Choroid plexus epithelial cell (primary cell): ENCODE measurements around the gene POLR2L.
A peak's percentile ranks its signal among the peaks of the same experiment; 100 is the strongest.

Experiments
- DNase-seq: peaks from one replicate; pipeline ENCODE4 v3.0.0-alpha.2; 2010; ENCODE audit warnings: low read depth
- H3K4me3 ChIP-seq: 2 replicates; pipeline ENCODE4 v1.5.1; 2011; ENCODE audit warnings: low read depth, mild to moderate bottlenecking, control low read depth, low read length, moderate library complexity
- TF ChIP-seq, protein P1 (sequence below): conservative IDR thresholded peaks from 2 replicates; pipeline ENCODE4 v1.5.1; 2011; ENCODE audit warnings: low read depth, mild to moderate bottlenecking, control low read depth, inconsistent platforms, low read length, moderate library complexity

POLR2L gene

GRCh38 chr11:802018-802617 is 40.2 kb downstream of the POLR2L start:
- DNase-seq = no peak
- TF ChIP-seq, protein P1, sequence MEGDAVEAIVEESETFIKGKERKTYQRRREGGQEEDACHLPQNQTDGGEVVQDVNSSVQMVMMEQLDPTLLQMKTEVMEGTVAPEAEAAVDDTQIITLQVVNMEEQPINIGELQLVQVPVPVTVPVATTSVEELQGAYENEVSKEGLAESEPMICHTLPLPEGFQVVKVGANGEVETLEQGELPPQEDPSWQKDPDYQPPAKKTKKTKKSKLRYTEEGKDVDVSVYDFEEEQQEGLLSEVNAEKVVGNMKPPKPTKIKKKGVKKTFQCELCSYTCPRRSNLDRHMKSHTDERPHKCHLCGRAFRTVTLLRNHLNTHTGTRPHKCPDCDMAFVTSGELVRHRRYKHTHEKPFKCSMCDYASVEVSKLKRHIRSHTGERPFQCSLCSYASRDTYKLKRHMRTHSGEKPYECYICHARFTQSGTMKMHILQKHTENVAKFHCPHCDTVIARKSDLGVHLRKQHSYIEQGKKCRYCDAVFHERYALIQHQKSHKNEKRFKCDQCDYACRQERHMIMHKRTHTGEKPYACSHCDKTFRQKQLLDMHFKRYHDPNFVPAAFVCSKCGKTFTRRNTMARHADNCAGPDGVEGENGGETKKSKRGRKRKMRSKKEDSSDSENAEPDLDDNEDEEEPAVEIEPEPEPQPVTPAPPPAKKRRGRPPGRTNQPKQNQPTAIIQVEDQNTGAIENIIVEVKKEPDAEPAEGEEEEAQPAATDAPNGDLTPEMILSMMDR = no peak
- no peak overlapping the region for H3K4me3 ChIP-seq

DNA sequence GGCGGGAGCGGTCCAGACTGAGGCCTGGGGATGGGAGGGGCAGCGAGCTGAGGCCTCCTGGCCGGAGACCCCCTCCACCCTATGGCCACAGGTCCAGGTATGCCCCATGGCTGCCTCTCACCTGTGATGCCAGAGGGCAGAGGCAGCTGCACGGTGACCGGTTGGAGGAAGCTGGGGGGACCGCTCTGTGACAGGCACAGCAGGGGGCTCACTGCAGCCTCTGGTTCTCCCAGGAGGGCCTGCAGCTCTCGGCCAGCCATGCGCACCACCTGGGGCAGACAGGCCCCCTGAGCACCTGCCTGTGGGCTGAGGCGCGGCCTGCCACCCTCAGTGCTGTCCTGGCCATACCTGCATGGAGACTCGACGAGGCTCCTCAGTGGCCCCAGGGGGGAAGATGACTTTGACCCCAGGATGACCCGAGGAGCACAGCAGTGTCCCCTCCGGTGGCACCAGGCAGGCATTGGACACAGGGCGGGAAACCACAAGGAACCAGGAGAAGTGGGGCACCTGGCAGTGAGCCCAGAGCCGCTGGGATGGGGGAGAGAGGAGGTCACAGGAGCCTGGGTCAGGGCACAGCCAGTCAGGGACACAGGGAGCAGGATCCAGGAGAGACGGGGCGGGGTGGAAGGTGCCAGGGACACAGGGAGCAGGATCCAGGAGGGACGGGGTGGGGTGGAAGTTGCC is 41.1 kb downstream of the POLR2L start:
- TF ChIP-seq, protein P1 = no peak
- no peak for DNase-seq
- H3K4me3 ChIP-seq = no peak overlapping the region

DNA sequence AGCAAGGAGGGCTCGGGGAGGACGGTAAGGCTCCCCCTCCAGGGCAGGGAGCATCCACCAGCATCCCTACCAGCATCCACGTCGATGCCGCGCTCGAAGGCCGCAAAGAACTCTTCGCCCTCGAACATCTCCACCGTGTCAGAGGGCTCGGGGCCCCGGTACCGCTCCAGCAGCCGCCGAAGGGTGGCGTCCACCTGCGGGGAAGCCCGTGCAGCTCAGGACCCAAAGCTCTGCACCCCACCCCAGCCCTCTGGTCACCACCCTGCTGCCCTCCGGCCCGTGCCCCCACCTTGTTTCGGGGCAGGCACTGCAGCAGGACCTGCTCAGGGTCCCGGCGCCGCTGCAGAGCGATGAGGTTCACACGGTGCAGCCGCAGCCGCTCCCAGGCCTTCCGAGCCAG is 41.9 kb downstream of the POLR2L start:
- DNase-seq = no peak
- H3K4me3 ChIP-seq = no peak overlapping the region
- TF ChIP-seq, protein P1 = no peak

DNA sequence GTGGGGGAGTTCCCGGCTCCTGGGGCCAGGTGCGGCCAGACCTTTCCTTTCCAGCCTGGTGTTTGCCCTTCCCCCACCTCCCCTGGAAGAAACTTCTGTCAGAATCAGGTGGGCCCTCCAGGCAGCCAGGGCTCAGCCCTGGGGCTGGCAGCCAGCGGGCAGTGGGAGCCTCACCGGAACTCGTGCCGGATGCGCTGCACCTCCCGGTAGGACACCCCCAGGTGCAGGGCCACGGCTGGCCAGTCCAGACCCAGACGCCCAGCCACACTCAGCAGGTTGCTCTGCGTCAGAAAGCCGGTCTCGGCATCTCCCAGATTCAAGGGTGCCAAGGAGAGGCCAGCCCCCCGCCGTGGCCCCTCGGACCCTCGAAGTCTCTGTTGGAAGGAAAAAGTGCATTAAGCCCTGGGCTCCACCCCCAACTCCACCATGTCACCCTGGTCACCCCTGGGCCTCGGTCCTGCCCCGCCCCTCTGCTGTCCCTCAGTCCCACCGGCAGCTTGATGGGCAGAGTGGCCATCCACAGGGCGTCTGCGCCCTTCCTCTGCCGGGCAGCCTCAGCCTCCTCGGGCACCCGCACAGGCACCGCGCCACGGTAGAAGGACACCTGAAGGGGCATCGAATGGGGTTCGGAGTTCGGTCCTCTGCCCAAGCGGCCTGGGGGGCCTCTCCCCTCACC is 42.5 kb downstream of the POLR2L start:
- no peak overlapping the region for H3K4me3 ChIP-seq
- TF ChIP-seq, protein P1 = no peak

GRCh38 chr11:798093-798713 is 44.1 kb downstream of the POLR2L start, which contains the start of gene SLC25A22:
Gene SLC25A22, minus strand, starts transcription at chr11:798281. Its CDS starts 3,275 bp downstream, at chr11:795006.
- DNase-seq = peak; percentile 79
- TF ChIP-seq, protein P1 = peak; percentile 55

More for the DNA sequence above, 42.5 kb downstream of the POLR2L start:
- no peak for DNase-seq

DNA sequence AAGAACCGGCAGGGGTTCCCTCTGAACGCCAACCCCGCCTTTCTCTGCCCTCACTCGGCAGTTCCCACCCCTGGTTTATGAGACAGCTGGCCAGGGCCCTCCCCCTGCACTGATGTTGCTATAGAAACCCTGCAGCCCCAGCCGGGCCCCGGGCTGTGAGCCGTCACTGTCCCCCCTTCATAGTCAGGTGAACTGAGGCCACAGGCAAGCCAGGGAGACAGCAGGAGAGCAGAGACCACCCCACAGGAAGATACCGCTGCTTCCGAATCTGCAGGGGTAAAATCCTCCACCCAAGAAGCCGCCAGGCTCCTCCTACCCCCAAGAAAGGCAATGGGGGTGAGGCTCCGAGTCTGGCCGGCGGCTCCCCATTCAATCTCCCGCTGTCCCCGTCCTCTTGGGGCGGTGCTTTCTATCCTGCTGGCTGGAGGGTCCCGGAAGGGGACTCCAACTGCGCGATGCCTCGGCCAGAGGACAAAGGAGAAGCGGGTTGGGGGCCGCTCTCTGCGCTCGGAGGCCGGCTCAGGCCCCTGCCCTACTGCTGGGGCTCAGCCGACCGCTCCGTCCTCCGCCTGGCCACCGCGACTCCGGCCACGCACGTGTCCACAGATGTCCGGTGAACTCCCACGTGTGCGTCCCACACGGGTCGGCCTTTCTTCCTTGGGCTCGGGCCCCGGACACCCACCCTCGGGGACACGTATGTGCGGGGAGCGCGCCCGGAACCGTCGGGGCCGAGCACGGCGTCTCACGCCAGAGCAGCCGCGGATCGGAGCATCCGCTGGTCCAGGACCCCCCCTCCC is 44.8 kb downstream of the POLR2L start:
- TF ChIP-seq, protein P1 = no peak
- peak; percentile 95 for DNase-seq
- H3K4me3 ChIP-seq = peak overlapping the region; percentile 79

More at GRCh38 chr11:798093-798713, 44.1 kb downstream of the POLR2L start, which contains the start of gene SLC25A22:
- H3K4me3 ChIP-seq = peak within 1 kb of the TSS; percentile 79
